Activated T-helper 1 cell treated with Interleukin-2 at 50 U/mL for 16 hours (primary cell): Measurements from ENCODE around the gene TSBP1.
"Not testable (repeated sequence)": the region's sequence is repeated elsewhere in the genome, so short reads cannot be mapped to it uniquely, and the experiment has no call there.

Experiments
- DNase-seq: peaks from one replicate; pipeline ENCODE4 v3.0.0-alpha.2; 2020; ENCODE audit warnings: low read depth

TSBP1 gene

DNA sequence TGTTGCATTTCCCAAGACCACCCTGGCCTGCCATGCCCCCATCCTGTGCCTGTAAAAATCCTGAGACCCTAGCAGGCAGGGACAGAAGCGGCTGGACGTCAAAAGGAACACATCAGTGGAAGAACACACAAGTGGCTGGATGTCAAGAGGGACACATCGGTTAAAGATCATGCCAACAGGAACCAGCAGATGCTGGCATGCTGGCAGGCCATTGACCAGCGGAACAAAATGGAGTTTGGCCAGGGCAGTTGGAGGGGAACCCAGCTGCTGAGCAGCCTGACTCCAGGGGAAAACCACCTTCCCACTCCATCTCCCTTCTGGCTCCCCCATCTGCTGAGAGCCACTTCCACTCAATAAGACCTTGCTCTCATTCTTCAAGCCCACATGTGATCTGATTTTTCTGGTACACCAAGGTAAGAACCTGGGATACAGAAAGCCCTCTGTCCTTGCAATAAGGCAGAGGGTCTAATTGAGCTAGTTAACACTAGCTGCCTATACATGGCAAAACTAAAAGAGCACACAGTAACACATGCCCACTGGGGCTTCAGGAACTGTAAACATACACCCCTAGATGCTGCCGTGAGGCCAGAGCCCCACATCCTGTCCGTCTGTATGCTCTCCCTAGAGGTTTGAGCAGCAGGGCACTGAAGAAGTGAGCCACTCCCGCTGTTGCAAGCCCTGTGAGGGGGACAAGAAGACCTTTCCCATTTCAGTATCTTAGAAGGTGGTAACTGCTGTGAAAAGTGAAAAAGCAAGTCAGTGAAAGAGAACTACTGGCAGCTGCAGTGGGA lies 4.2 kb upstream of the TSBP1 start:
- no peak for DNase-seq

DNA sequence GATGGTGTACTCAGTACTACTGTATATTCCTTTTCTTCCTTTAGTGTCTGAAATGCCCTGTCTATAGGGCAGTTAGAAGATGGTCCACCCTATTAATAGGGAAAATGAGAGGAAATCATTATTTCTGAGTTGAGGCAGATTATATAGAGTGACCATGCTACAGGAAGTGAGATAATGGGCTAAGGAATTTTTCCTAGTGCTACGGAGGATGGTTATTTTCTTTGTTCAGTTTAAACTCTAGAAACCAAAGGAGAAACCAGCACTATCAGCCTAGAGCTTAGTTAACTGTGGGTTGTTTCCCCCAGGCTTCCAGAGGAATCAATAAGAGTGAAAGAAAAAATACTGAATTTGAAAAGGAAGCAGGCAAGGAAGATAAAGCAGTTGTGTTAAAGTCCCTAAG lies 474 bp downstream of the TSBP1 start:
- DNase-seq, result no peak

DNA sequence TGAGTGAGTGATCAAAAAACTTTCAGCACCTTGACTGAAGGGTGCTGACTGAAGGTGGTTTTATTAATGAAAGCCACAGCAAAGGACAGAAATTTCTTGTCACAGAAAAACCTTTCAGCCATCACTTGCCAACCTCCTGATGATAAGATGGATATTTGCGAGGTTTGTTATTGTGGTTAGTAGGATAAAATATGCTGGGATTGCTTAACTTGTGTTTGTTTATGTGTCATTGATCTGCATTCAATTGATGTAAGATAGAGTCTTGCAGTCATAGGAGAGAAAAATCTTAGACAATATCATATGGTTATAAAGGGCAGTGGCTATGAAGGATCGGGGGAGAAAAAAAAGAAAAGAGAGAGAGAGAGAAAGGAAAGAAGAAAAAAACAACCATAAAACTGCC lies 1.2 kb downstream of the TSBP1 start:
- no peak for DNase-seq

DNA sequence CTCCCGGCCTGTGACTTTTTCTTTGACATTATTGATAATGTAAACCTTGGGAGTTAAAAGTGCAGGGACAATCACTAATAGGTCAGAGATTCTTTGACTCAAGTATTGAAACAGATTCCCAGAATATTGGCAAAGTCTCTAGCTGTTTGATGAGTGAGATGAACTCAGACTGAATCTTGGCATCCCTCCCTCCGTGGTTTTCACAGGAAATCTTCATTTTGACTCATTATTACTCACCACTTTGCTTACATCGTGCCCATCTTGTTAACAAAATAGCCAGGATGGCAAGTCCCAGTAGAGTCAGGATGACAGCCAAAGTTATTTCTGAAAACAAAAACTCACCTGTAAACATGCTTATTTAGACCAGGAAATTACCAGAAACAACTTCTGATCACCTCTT lies 2.0 kb downstream of the TSBP1 start:
- no peak for DNase-seq

DNA sequence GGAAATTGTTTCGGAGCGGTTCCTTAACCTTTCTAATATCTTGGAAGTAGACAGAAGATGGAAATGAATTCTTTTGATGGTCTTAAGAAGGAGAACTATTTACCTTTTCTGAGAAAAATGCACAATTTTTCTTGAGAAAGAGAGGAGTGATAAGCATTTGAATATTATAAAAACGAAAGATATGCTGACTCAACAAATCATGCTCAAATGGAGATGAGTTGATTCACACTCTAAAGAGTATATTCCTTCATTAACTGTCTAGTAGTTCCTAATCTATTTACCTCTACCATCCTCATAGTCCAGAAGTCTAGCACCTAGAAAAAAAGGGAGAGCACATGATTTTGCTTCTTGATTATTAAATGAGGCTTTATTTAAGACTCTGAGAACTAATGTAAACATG lies 4.1 kb downstream of the TSBP1 start:
- no peak for DNase-seq

DNA sequence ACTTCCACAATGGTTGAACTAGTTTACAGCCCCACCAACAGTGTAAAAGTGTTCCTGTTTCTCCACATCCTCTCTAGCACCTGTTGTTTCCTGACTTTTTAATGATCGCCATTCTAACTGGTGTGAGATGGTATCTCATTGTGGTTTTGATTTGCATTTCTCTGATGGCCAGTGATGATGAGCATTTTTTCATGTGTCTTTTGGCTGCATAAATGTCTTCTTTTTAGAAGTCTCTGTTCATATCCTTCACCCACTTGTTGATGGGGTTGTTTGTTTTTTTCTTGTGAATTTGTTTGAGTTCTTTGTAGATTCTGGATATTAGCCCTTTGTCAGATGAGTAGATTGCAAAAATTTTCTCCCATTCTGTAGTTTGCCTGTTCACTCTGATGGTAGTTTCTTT lies 12.5 kb downstream of the TSBP1 start:
- DNase-seq, result not testable (repeated sequence)

DNA sequence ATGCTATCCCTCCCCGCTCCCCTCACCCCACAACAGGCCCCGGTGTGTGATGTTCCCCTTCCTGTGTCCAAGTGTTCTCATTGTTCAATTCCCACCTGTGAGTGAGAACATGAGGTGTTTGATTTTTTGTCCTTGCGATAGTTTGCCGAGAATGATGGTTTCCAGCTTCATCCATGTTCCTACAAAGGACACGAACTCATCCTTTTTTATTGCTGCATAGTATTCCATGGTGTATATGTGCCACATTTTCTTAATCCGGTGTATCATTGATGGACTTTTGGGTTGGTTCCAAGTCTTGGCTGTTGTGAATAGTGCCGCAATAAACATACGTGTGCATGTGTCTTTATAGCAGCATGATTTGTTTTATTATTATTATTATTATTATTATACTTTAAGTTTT lies 13.2 kb downstream of the TSBP1 start:
- DNase-seq, result not testable (repeated sequence)

DNA sequence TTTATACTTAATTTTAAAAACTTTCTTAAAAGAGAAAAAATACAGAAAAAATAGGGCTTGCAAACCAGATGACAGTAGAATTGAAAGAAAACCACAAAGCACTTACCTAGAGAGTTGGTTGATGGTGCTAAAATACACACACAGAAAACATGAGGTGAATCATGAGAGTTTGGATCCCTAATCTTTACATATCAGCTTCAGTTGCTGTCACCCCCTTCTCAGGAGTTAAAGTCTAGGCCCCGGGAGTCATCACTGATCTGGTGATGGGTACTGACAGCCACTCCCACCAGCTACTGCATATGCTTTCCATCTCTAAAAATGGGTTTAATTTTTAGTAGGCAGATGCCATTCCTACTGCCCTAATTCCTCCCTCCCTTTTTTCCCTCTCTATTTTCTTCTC lies 16.7 kb downstream of the TSBP1 start:
- no peak for DNase-seq

DNA sequence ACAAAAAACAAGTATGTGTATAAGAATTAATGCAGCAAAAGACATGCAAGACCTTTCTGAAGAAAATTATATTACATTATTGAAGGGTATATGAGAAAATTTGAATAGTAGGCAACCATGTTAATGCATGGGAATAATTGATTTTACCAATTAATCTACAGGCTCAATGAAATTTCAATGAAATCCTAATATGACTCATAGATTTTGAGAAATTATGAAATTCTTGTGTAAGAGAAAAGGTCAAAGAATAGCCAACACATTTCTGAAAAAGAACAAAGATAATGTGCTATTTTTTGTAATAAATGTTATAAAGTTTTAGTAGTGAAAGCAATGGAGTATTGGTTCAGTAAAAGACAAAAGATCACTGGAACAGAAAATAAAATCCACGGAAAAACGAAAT lies 18.4 kb downstream of the TSBP1 start:
- DNase-seq, result no peak

DNA sequence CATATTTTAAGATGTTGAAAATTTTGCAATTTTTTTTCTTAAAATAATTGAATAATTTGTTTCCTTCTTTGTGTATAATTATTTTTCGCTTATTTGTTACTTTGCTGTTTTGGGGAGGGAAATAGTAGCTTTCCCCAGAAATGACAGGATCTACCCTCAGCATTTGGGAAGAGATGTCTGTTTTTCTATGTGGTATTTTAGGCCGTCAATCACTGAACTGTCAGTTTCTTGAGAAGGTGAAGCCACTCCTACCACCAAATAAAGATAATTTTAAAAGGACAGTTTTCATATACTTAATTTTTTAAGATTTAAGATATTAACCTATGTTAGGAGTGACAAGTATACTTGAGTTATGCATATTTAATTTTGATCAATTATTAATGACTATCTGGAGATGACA lies 31.5 kb downstream of the TSBP1 start:
- no peak for DNase-seq

DNA sequence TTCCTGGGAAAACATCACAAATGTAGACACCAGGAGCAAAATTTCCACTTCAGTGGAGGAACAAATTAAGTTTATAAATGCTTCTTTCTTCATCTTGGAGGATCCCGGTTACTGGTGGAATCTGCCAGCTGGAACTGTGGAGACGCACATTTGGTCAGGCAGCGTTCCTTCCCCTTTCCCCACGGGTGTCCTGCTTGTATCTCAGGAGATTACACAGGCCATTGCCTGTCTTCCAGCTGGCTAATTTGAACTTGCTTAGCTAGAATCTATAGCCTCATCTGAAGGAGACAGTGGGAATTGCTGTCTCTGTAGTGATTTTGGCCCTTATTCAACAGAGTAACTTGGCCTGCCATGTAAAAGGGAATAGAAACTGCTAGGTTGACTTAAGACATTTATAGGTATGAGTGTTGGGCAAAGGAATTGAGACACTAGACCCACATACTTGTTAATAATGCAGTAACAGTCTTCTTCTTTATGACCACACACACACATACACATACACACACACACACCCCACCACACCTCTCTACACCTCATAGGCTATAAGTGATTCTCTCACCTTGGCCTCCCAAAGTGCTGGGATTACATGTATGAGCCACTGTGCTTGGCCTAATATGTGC lies 34.4 kb downstream of the TSBP1 start:
- DNase-seq, result no peak

DNA sequence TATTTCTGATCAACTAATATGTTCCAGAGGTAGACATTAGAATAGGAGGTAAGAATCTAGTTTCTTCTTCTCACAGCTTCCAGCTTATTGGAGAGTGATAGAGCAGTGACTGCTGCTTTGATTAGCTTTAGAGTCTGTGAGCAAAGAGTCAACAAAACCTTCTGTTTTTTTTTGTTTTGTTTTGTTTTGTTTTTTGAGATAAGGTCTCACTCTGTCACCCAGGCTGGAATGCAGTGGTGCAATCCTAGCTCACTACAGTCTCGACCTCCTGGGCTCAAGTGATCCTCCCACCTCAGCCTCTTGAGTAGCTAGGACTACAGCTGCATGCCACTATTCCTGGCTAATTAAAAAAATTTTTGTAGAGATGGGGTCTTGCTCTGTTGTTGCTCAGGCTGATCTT lies 39.3 kb downstream of the TSBP1 start:
- DNase-seq, result no peak

DNA sequence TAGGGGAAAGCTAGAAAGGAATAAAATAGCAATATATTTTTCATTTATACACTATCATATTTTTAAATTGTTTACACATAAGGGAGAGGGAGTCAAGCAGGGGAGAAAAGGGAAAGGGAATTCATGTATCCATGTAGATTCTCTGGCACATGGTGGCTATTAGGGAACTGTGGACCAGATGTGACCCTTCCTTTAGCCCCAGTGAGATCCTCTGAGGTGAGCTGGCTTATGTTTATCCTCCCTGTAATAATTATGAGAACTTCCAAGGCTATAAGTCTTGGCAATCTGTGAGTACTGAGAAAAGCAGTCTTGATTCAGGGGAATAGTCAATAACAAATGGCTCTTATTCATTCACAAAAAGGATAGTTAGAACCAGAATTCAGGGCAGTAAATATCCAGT lies 42.6 kb downstream of the TSBP1 start:
- DNase-seq, result no peak

DNA sequence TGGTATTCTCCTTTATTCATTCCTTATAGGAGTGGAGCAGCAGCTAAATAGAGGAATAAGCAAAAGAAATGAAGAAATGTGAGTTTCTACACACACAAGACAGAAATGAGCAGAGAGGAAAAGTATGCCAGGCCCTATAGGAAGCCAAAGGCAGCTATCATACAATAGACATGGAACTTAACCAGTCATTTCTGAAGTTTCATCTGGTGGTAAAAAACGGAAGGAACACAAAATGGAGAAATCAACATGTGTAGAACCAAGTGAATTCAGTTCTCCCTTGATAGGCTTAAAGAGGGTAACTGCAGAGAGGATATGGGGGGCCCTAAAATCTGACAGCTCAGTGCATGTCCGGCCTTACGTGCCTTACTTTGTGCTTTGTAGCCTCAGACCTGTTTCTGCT lies 44.6 kb downstream of the TSBP1 start:
- no peak for DNase-seq

DNA sequence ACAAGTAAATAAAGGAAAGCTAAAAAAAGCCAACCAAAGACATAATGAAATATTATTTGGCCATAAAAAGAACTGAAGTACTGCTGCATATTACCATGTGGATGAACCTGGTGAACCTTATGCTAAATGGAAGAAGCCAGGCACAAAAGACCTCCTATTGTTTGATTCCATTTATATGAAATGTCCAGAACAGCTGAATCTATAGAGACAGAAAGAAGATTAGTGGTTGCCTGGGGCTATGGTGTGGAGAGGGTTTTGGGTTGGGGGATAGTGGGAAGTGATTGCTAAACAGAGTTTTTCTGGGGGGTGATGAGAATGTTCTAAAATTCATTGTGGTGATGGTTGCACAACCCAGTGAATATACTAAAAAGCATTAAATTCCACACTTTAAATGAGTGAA lies 53.2 kb downstream of the TSBP1 start:
- DNase-seq, result no peak

DNA sequence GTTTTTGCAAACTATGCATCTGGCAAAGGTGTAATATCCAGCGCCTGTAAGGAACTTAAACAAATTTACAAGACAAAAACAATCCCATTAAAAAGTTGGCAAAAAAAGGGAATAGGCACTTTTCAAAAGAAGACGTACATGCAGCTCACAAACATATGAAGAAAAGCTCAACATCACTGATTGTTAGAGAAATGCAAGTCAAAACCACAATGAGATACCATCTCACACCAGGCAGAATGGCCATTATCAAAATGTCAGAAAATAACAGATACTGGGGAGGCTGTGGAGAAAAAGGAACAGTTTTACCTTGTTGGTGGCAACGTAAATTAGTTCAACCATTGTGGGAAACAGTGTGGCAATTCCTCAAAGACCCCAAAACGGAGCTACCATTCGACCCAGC lies 54.2 kb downstream of the TSBP1 start:
- DNase-seq, result no peak

DNA sequence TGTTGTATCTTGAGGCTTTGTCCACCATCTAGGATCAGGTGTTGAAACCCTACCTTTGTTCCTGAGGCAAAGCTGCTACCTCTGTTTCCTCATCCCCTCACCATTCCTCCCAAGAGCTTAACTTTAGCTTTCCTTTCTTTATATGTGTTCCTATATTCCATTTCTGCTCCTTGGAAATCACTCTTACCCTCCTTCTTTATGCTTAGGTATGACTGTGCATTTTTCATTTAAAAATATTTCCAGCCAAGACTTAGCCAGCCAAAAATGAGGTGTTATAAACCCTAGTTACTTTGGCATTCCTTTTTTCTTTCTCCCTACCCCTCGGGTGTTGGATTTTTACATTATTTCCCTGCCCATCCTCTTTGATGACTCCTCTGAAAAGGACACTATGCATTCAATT lies 57.7 kb downstream of the TSBP1 start:
- no peak for DNase-seq

DNA sequence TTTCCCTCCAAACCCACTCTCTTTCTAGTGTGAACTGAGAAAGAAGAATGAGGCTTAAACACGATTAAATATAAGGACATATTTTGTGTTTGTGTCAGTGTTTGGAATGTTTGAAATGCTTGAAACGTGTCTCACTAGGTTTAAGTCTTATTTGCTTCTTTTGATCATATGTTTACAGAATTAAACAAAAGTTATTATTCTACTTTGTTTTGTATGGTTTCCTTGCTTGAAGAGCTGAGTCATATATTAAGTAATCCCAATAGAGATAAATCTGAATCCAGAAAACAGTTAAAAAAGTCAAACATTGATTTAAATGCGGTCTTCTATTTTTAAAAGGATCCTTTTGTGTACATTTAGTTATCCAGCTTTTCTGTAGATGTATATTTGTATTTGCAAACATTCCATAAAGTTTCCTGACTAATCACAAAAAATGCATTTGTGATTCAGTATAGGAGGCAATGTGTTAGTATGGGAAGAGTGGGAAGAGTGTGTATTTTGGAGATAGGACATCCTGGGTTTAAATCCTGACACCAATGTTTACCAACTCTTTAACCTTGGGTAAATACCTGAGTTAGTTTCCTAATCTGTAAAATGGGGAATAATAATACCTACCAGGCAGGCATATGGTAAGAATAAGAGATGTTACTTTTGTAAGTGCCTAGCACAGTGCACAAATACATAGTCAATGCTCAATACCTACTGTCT lies 72.9 kb downstream of the TSBP1 start:
- DNase-seq, result no peak

DNA sequence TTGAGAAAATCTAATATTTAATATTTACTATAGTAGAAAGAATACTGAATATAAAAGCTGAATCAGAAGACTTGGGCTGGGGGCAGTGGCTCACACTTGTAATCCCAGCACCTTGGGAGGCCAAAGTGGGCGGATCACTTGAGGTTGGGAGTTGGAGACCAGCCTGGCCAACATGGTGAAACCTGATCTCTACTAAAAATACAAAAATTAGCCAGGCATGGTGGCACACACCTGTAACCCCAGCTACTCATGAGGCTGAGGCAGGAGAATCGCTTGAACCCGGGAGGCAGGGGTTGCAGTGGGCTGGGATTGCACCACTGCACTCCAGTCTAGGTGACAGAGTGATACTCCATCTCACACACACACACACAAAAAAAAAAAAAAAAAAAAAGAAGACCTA lies 76.7 kb downstream of the TSBP1 start:
- not testable (repeated sequence) for DNase-seq

DNA sequence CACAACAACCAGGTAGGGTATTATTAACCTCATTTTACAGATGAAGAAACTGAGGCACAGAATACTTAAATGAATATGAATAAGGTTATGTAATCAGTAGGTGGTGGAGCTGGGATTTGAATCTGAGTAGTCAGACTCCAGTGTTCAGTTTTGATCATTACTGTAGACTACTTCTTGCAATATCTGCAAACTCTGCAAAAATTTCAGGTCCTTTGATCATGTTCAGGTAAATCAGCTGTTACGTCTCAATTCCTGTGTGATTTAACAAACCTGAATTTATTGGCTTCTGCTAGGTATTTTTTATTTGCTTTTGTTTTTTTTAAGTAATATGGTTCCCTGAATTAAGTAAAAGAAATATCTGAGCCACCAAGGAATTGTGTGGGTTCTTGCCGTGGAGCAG lies 77.1 kb downstream of the TSBP1 start:
- DNase-seq, result no peak

DNA sequence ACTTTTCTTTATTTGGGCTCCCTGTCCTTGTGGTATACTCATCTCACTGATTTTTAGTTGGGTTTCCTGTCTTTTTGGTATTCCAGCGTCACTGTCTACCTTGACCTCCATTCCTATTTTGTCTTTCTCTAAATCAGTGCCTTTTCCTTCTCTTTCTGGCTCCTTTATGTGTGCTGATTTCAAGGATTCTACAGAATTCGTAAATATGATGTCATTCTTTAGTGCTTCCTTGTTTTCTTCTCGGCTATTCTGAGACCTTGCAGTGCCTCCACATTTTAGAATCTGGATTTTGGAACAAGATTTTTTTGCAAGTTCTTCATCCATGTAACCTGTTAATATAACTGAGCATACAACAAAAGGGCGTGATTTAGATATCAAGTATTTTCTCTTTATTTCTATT lies 78.0 kb downstream of the TSBP1 start:
- DNase-seq, result no peak

DNA sequence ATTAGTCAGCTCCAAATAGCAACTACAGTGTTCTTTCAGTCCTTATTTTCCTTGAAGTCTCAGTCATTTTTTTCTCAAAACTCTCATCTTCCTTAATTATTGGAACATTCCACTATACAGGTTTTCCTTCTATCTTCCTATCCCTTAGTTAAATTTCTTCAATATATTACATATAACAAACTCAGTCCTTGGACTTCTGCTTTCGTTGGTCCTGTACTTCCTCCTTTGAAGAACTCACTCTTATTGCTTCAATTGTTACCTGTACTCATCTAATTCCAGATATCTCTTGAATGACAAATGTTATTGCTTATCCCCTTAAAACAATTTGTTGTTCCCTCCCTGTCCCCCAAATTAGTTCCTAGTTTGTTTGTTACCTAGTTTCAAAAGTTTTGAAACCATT lies 80.2 kb downstream of the TSBP1 start:
- DNase-seq, result no peak

DNA sequence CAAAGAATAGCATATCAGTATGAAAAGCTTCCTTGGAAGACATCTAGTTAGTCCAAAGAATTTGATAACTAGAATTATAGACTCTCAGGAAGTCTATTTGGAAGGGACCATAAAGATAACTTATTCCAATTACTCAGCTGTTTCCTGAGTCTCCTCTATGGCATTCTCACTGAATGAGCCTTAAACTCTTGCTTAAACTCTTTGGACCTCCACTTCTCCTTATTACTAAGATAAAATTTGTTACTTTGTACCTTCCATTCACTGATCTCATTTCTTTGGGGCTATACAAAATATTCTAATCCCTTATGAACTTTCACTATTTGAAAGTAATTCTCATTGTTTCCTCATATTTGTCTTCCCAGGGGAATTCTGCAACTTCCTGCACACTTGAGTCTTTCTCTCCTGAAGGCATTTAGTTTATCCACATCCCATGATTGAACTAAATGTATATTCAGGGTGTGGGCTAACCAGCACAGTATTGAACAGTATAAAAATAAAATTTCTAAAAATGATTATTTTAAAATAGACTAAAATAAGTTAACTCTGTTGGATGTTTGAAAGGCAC lies 80.7 kb downstream of the TSBP1 start:
- no peak for DNase-seq
